HG03378 (cell line): ENCODE data around the gene ETV5.

ENCODE experiments used
- ATAC-seq: cut with Tn5 transposase; IDR thresholded peaks from one replicate; pipeline ENCODE4 v1.9.1; 2021; ENCODE audit warnings: mild to moderate bottlenecking, moderate library complexity; ENCODE audit not compliant: unreplicated experiment

ETV5 gene

GRCh38 chr3:186097317-186097662 is 11.6 kb downstream of the ETV5 start:
- no peak for ATAC-seq

GRCh38 chr3:186096290-186096689 is 12.6 kb downstream of the ETV5 start:
- ATAC-seq: no peak

- no peak for ATAC-seq
These were observed 13.3 kb downstream of the ETV5 start for GRCh38 chr3:186095561-186096081.

- no peak for ATAC-seq
These were observed 14.0 kb downstream of the ETV5 start for GRCh38 chr3:186094696-186095425.

- ATAC-seq: no peak
These were observed 14.6 kb downstream of the ETV5 start for GRCh38 chr3:186094271-186094670.

- no peak for ATAC-seq
These were observed 15.5 kb downstream of the ETV5 start for GRCh38 chr3:186093271-186093900.

GRCh38 chr3:186092360-186093070 is 16.4 kb downstream of the ETV5 start:
- ATAC-seq: no peak

- ATAC-seq: no peak
These were observed 18.0 kb downstream of the ETV5 start for GRCh38 chr3:186090901-186091300.

GRCh38 chr3:186088335-186088734 is 20.6 kb downstream of the ETV5 start:
- no peak for ATAC-seq

GRCh38 chr3:186084264-186084663 is 24.6 kb downstream of the ETV5 start:
- no peak for ATAC-seq

- no peak for ATAC-seq
These were observed 25.1 kb downstream of the ETV5 start for GRCh38 chr3:186083746-186084145.

GRCh38 chr3:186082150-186082549 is 26.7 kb downstream of the ETV5 start:
- ATAC-seq: no peak

GRCh38 chr3:186081678-186082077 is 27.2 kb downstream of the ETV5 start:
- ATAC-seq: no peak

GRCh38 chr3:186080849-186081438 is 27.9 kb downstream of the ETV5 start:
- no peak for ATAC-seq

GRCh38 chr3:186079925-186080324 is 29.0 kb downstream of the ETV5 start:
- ATAC-seq: no peak

- ATAC-seq: no peak
These were observed 31.4 kb downstream of the ETV5 start for GRCh38 chr3:186077466-186077865.

- ATAC-seq: no peak
These were observed 32.8 kb downstream of the ETV5 start for GRCh38 chr3:186075931-186076567.

- ATAC-seq: no peak
These were observed 33.4 kb downstream of the ETV5 start for GRCh38 chr3:186075489-186075888.

- no peak for ATAC-seq
These were observed 35.2 kb downstream of the ETV5 start for GRCh38 chr3:186073641-186074040.

GRCh38 chr3:186070996-186071395 is 37.9 kb downstream of the ETV5 start:
- no peak for ATAC-seq

GRCh38 chr3:186070550-186070949 is 38.3 kb downstream of the ETV5 start:
- ATAC-seq: no peak
